HCT116 (cell line): Measurements from ENCODE around the gene C8A. TPM values are rescaled to one million over a fixed set of nuclear protein-coding genes. Genes with fewer than 3 reads are reported as not detected.

Source experiments
- ATAC-seq: fragments of 200-7000 bp; cut with Tn5 transposase; 2 replicates; pipeline ENCODE4 v1.9.1; 2020; ENCODE audit warnings: mild to moderate bottlenecking, moderate library complexity
- BruUV-seq: library from RNA; stranded (reverse); fragments of 400-500 nt; replicated peaks from 2 replicates; lab custom pipeline; 2021; lab: Mats Ljungman, UMichigan
- CTCF ChIA-PET: fragments of 300-600 bp; sonication (Branson Sonifier 250); formaldehyde crosslinking; loops from one replicate; lab custom pipeline; 2021; ENCODE audit warnings: antibody characterized with exemption; lab: Charles Lee
- POLR2A ChIA-PET: fragments of 300-600, 350-600 bp; sonication (Branson Sonifier 250); formaldehyde crosslinking; loops from one replicate; lab custom pipeline; 2021; ENCODE audit warnings: antibody characterized with exemption; lab: Charles Lee
- RAD21 ChIA-PET, 2 experiments: fragments of 300-600 bp; sonication (Branson Sonifier 250); formaldehyde crosslinking; loops; one replicate each; lab custom pipeline; 2023; ENCODE audit warnings: low total read pairs in 2 of 2; ENCODE audit not compliant: uncharacterized antibody in 2 of 2, unreplicated experiment in 2 of 2, low non-redundant PET in 1 of 2; lab: Charles Lee
- DNase-seq: peaks from one replicate; pipeline ENCODE4 v3.0.0-alpha.2; 2010; ENCODE audit warnings: low read depth, low spot score
- H2AFZ ChIP-seq: fragments of 200-600 bp; shearing (Covaris generic), sonication (generic); 2 replicates; pipeline ENCODE4 v1.6.1; 2017; ENCODE audit warnings: low read depth, mixed run types, mixed read lengths, antibody characterized with exemption, low read length; ENCODE audit not compliant: poor library complexity, severe bottlenecking
- H3K27ac ChIP-seq: 2 replicates; pipeline ENCODE4 v1.5.1; 2012; ENCODE audit warnings: low read depth, low read length
- H3K27me3 ChIP-seq: fragments of 200-600 bp; sonication (generic); 2 replicates; pipeline ENCODE4 v1.6.1; 2016; ENCODE audit warnings: mixed run types, low read length, mixed read lengths; ENCODE audit not compliant: insufficient read depth
- H3K36me3 ChIP-seq, 2 experiments: fragments of 200-500 bp in 1 of 2; fragments of 200-600 bp in 1 of 2; sonication (Bioruptor generic) in 1 of 2; sonication (generic) in 1 of 2; 2 replicates each; pipeline versions ENCODE4 v1.5.1 to v1.6.1; 2014 to 2016; ENCODE audit warnings: low read length in 2 of 2, inconsistent platforms in 1 of 2, mixed read lengths in 1 of 2, mixed run types in 1 of 2; ENCODE audit not compliant: insufficient read depth in 2 of 2, control insufficient read depth in 1 of 2
- H3K4me1 ChIP-seq, 2 experiments: fragments of 200-600 bp in 1 of 2; sonication (generic) in 1 of 2; 2 replicates each; pipeline versions ENCODE4 v1.5.1 to v1.6.1; 2012 to 2017; ENCODE audit warnings: low read length in 2 of 2, inconsistent platforms in 1 of 2, mild to moderate bottlenecking in 1 of 2, mixed read lengths in 1 of 2, mixed run types in 1 of 2, moderate library complexity in 1 of 2; ENCODE audit not compliant: insufficient read depth in 2 of 2, control insufficient read depth in 1 of 2
- H3K4me2 ChIP-seq: fragments of 200-600 bp; sonication (generic); 2 replicates; pipeline ENCODE4 v1.6.1; 2017; ENCODE audit warnings: mixed run types, low read length, mixed read lengths
- H3K4me3 ChIP-seq, 2 experiments: fragments of 200-600 bp in 1 of 2; sonication (generic) in 1 of 2; replicated peaks in 1 of 2; 2 replicates each; pipeline ENCODE4 v1.5.1; 2011 to 2016; ENCODE audit warnings: low read length in 2 of 2, control low read depth in 1 of 2, low read depth in 1 of 2, mild to moderate bottlenecking in 1 of 2, mixed read lengths in 1 of 2, mixed run types in 1 of 2
- H3K79me2 ChIP-seq: fragments of 200-600 bp; sonication (generic); 2 replicates; pipeline ENCODE4 v1.6.1; 2017; ENCODE audit warnings: mild to moderate bottlenecking, mixed run types, low read length, moderate library complexity, mixed read lengths; ENCODE audit not compliant: insufficient read depth
- H3K9ac ChIP-seq: fragments of 200-600 bp; sonication (generic); 2 replicates; pipeline ENCODE4 v1.6.1; 2016; ENCODE audit warnings: low read length, mixed read lengths
- H3K9me2 ChIP-seq: fragments of 200-600 bp; sonication (generic), shearing (Covaris generic); 2 replicates; pipeline ENCODE4 v1.6.1; 2017; ENCODE audit warnings: mixed run types, mild to moderate bottlenecking, moderate library complexity; ENCODE audit not compliant: insufficient read depth
- H3K9me3 ChIP-seq, 2 experiments: fragments of 200-500 bp in 1 of 2; fragments of 200-600 bp in 1 of 2; sonication (Bioruptor generic) in 1 of 2; sonication (generic) in 1 of 2; 2 replicates each; pipeline ENCODE4 v1.6.1; 2014 to 2017; ENCODE audit warnings: low read length in 2 of 2, mixed read lengths in 2 of 2, inconsistent platforms in 1 of 2, low read depth in 1 of 2, mild to moderate bottlenecking in 1 of 2, mixed run types in 1 of 2, moderate library complexity in 1 of 2; ENCODE audit not compliant: control insufficient read depth in 1 of 2, insufficient read depth in 1 of 2
- H4K20me1 ChIP-seq: fragments of 200-600 bp; sonication (generic), shearing (Covaris generic); 2 replicates; pipeline ENCODE4 v1.6.1; 2017; ENCODE audit warnings: mixed run types, mild to moderate bottlenecking, moderate library complexity; ENCODE audit not compliant: insufficient read depth
- ATF3 ChIP-seq: IDR thresholded peaks from 2 replicates; pipeline ENCODE4 v1.6.1; 2012
- CBX3 ChIP-seq: IDR thresholded peaks from 2 replicates; pipeline ENCODE4 v1.6.1; 2012; ENCODE audit warnings: low read depth
- CEBPB ChIP-seq: IDR thresholded peaks from 2 replicates; pipeline ENCODE4 v1.6.1; 2012; ENCODE audit warnings: low read depth
- EGR1 ChIP-seq: IDR thresholded peaks from 2 replicates; pipeline ENCODE4 v1.6.1; 2012; ENCODE audit warnings: low read depth
- ELF1 ChIP-seq: IDR thresholded peaks from 2 replicates; pipeline ENCODE4 v1.6.1; 2012; ENCODE audit warnings: low read depth, borderline replicate concordance
- EZH2phosphoT487 ChIP-seq: fragments of 200-600 bp; IDR thresholded peaks from 2 replicates; pipeline ENCODE4 v1.6.1; 2018; ENCODE audit warnings: antibody characterized with exemption, borderline replicate concordance
- FOSL1 ChIP-seq: IDR thresholded peaks from 2 replicates; pipeline ENCODE4 v1.6.1; 2012; ENCODE audit warnings: low read depth
- POLR2AphosphoS5 ChIP-seq: IDR thresholded peaks from 2 replicates; pipeline ENCODE4 v1.6.1; 2011; ENCODE audit warnings: mild to moderate bottlenecking, low read depth, low read length, moderate library complexity
- RAD21 ChIP-seq: IDR thresholded peaks from 2 replicates; pipeline ENCODE4 v1.6.1; 2012; ENCODE audit warnings: low read depth, mild to moderate bottlenecking
- SP1 ChIP-seq: IDR thresholded peaks from 2 replicates; pipeline ENCODE4 v1.6.1; 2012; ENCODE audit warnings: low read depth
- SRF ChIP-seq: IDR thresholded peaks from 2 replicates; pipeline ENCODE4 v1.6.1; 2012; ENCODE audit warnings: low read depth
- ZFX ChIP-seq: fragments of 450-650 bp; IDR thresholded peaks from 2 replicates; pipeline ENCODE4 v1.6.1; 2017
- intact Hi-C: fragments of 100-400 bp; cut with micrococcal nuclease; formaldehyde crosslinking; loops from 2 replicates; pipeline ENCODE4 v1.10.0; 2022
- total RNA-seq: library from RNA; stranded (reverse); gene quantifications from one replicate; pipeline ENCODE4 v1.2.1, GENCODE V29; 2021; ENCODE audit not compliant: unreplicated experiment
- TF ChIP-seq, protein P1 (sequence below), 3 experiments: fragments of 200-600 bp in 1 of 3; sonication (generic) in 1 of 3; IDR thresholded peaks in 2 of 3; conservative IDR thresholded peaks in 1 of 3; 2 replicates each; pipeline ENCODE4 v1.5.1; 2012 to 2017; ENCODE audit warnings: low read depth in 2 of 3, low read length in 2 of 3, antibody characterized with exemption in 1 of 3, borderline replicate concordance in 1 of 3, control low read depth in 1 of 3, mild to moderate bottlenecking in 1 of 3, mixed read lengths in 1 of 3, mixed run types in 1 of 3, moderate library complexity in 1 of 3; ENCODE audit not compliant: insufficient read depth in 1 of 3

The C8A gene
- total RNA-seq, 1 experiment from 2014 or later, result 0.10 TPM

- no peak for DNase-seq
- H3K79me2 ChIP-seq, result no peaks in the 10 kb centered on the region
- TF ChIP-seq SP1 (no peak), ZFX (no peak), ATF3 (no peak), POLR2AphosphoS5 (no peak), EZH2phosphoT487 (no peak), FOSL1 (no peak), CEBPB (no peak), ELF1 (no peak), RAD21 (no peak), CBX3 (no peak), SRF (no peak), EGR1 (no peak)
- TF ChIP-seq, protein P1, sequence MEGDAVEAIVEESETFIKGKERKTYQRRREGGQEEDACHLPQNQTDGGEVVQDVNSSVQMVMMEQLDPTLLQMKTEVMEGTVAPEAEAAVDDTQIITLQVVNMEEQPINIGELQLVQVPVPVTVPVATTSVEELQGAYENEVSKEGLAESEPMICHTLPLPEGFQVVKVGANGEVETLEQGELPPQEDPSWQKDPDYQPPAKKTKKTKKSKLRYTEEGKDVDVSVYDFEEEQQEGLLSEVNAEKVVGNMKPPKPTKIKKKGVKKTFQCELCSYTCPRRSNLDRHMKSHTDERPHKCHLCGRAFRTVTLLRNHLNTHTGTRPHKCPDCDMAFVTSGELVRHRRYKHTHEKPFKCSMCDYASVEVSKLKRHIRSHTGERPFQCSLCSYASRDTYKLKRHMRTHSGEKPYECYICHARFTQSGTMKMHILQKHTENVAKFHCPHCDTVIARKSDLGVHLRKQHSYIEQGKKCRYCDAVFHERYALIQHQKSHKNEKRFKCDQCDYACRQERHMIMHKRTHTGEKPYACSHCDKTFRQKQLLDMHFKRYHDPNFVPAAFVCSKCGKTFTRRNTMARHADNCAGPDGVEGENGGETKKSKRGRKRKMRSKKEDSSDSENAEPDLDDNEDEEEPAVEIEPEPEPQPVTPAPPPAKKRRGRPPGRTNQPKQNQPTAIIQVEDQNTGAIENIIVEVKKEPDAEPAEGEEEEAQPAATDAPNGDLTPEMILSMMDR (IDR thresholded peaks at IDR 0.05 in 2 of 3, conservative IDR thresholded peaks at IDR 0.05 in 1 of 3; ENCODE audit: borderline replicate concordance in 1 of 3, insufficient read depth in 1 of 3, low read depth in 2 of 3, low read length in 2 of 3), result no peak
- no peaks in the 10 kb centered on the region for H3K36me3 ChIP-seq
- H3K9me3 ChIP-seq, result no peaks in the 10 kb centered on the region
- H3K9ac ChIP-seq, result no peak overlapping the region
- H3K4me3 ChIP-seq, result no peak overlapping the region
- no peak for ATAC-seq
- intact Hi-C loops, result no loop called here
- CTCF ChIA-PET, result no interaction called here
- H3K9me2 ChIP-seq, result no peaks in the 10 kb centered on the region
- H3K27me3 ChIP-seq, result peaks cover 38% of the 10 kb centered on the region
- POLR2A ChIA-PET, result no interaction called here
- no peak overlapping the region for H3K27ac ChIP-seq
- H3K4me1 ChIP-seq, result no peaks in the 10 kb centered on the region
- RAD21 ChIA-PET, result no interaction called here
- no peak overlapping the region for H3K4me2 ChIP-seq
- H2AFZ ChIP-seq, result no peak overlapping the region
- H4K20me1 ChIP-seq, result no peaks in the 10 kb centered on the region
- BruUV-seq, result no TSS peak
Measured at GRCh38 chr1:56864430-56864829, 9.8 kb downstream of the C8A start.
